A673 (cell line): ENCODE data around the gene SVBP.

Experiments used
- CTCF ChIP-seq: fragments of 300-800, 200-600 bp; sonication (generic); conservative IDR thresholded peaks from 2 replicates; pipeline ENCODE4 v1.5.1; 2017; ENCODE audit warnings: low read depth, mild to moderate bottlenecking, antibody characterized with exemption, low read length, moderate library complexity, mixed read lengths
- EZH2 ChIP-seq: fragments of 200-600 bp; sonication (generic); IDR thresholded peaks from 2 replicates; pipeline ENCODE4 v1.6.1; 2017; ENCODE audit warnings: borderline replicate concordance, low read depth, mild to moderate bottlenecking, mixed read lengths, antibody characterized with exemption, low read length; ENCODE audit not compliant: poor library complexity, severe bottlenecking

GRCh38 chr1:42765832-42766740 is 51.1 kb downstream of the SVBP start:
- TF ChIP-seq CTCF (peak; percentile 69), EZH2 (no peak)
